MM.1S (cell line): ENCODE data around the gene DCUN1D3.

ENCODE experiments used
- EZH2 ChIP-seq: fragments of 300-600 bp; sonication (generic); optimal IDR thresholded peaks from 2 replicates; pipeline ENCODE3; 2017; ENCODE audit warnings: low read depth, mild to moderate bottlenecking, antibody characterized with exemption, low read length, mixed read lengths
- EZH2phosphoT487 ChIP-seq: fragments of 300-600 bp; sonication (generic); IDR thresholded peaks from 2 replicates; pipeline ENCODE4 v1.6.1; 2018; ENCODE audit warnings: antibody characterized with exemption, low read length
- TF ChIP-seq, protein P1 (sequence below): fragments of 300-600 bp; sonication (generic); IDR thresholded peaks from 2 replicates; pipeline ENCODE4 v1.5.1; 2016; ENCODE audit warnings: antibody characterized with exemption, low read length, mixed read lengths

DNA sequence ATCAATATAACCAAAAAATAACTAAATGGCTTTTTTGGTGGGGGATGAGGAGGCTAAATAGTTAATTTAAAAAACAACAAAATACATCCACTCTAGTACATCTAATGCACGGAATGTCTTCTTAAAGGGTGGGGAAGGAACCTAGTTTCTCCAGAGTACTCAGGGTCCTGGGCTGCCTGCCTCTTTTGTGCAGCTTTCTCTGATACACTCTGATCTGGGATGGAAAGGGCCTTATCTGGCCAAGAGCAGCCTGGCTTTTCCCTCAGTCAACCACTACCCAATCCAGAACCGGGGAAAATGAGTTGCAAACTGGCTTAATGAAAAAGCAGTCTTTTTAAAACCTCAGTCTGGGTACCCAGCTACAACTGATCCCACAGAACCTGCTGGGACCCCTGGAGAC, 42.9 kb downstream of the DCUN1D3 start:
- TF ChIP-seq, protein P1, sequence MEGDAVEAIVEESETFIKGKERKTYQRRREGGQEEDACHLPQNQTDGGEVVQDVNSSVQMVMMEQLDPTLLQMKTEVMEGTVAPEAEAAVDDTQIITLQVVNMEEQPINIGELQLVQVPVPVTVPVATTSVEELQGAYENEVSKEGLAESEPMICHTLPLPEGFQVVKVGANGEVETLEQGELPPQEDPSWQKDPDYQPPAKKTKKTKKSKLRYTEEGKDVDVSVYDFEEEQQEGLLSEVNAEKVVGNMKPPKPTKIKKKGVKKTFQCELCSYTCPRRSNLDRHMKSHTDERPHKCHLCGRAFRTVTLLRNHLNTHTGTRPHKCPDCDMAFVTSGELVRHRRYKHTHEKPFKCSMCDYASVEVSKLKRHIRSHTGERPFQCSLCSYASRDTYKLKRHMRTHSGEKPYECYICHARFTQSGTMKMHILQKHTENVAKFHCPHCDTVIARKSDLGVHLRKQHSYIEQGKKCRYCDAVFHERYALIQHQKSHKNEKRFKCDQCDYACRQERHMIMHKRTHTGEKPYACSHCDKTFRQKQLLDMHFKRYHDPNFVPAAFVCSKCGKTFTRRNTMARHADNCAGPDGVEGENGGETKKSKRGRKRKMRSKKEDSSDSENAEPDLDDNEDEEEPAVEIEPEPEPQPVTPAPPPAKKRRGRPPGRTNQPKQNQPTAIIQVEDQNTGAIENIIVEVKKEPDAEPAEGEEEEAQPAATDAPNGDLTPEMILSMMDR: no peak
- no peak for TF ChIP-seq EZH2
- no peak for TF ChIP-seq EZH2phosphoT487
